Subcutaneous adipose tissue (tissue), 4 donors: Measurements from ENCODE around the gene HGFAC. TPM values are rescaled to one million over a fixed set of nuclear protein-coding genes. Genes with fewer than 3 reads are reported as not detected.

Experiments
- total RNA-seq, 4 donors: library from RNA; depleted of rRNA; stranded (reverse); fragments of >200 nt; gene quantifications; one replicate each; pipeline ENCODE4 v1.1.0, GENCODE V29; 2016
- TF ChIP-seq, protein P1 (sequence below): fragments of 450-650 bp; IDR thresholded peaks from one replicate; pipeline ENCODE4 v1.5.1; 2016; ENCODE audit warnings: low read depth, mild to moderate bottlenecking, control low read depth, antibody characterized with exemption, moderate library complexity

The HGFAC gene
- total RNA-seq, 4 donors from 2014 or later, result not detected

GRCh38 chr4:3412257-3413020 lies 29.3 kb upstream of the HGFAC start:
- TF ChIP-seq, protein P1, sequence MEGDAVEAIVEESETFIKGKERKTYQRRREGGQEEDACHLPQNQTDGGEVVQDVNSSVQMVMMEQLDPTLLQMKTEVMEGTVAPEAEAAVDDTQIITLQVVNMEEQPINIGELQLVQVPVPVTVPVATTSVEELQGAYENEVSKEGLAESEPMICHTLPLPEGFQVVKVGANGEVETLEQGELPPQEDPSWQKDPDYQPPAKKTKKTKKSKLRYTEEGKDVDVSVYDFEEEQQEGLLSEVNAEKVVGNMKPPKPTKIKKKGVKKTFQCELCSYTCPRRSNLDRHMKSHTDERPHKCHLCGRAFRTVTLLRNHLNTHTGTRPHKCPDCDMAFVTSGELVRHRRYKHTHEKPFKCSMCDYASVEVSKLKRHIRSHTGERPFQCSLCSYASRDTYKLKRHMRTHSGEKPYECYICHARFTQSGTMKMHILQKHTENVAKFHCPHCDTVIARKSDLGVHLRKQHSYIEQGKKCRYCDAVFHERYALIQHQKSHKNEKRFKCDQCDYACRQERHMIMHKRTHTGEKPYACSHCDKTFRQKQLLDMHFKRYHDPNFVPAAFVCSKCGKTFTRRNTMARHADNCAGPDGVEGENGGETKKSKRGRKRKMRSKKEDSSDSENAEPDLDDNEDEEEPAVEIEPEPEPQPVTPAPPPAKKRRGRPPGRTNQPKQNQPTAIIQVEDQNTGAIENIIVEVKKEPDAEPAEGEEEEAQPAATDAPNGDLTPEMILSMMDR, result no peak

DNA sequence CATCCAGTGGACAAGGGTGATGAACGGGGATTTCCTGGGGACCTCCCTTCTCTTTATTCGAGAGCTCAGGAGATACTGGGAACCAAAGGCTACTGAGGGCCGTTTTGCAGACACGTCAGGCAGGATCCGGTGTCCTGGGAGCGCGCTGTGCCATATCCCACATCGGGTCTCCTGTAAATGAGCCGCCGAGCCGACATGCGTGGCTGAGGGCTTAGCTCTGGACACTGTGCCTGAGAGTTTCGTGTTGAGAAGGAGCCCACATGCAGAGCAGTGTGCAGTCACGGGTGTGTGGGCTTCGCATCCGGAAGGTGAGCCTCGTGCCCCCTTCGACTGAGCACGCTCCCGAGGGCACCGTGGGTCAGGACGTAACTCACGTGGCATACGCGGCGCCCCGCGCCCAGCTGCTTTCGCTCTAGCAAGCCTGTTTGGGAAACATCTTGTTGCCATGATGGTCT lies 28.5 kb upstream of the HGFAC start:
- TF ChIP-seq, protein P1, result no peak

- TF ChIP-seq, protein P1, result no peak
Measured at GRCh38 chr4:3413675-3414420, 27.9 kb upstream of the HGFAC start.

GRCh38 chr4:3414421-3415279 lies 27.1 kb upstream of the HGFAC start:
- TF ChIP-seq, protein P1, result no peak

GRCh38 chr4:3415471-3416141 lies 26.2 kb upstream of the HGFAC start:
- TF ChIP-seq, protein P1, result no peak

- TF ChIP-seq, protein P1, result no peak
Measured at GRCh38 chr4:3416270-3416669, 25.5 kb upstream of the HGFAC start.
